T-cell (primary cell): ENCODE results near the gene SFR1. TPM values are rescaled to one million over a fixed set of nuclear protein-coding genes. Genes with fewer than 3 reads are reported as not detected.

Experiments used
- ATAC-seq, 4 experiments: fragments of 200-7000 bp in 3 of 4; fragments of 150-1000 bp in 1 of 4; cut with Tn5 transposase; replicated peaks in 1 of 4; 1 replicate in 3 of 4; 2 replicates in 1 of 4; pipeline ENCODE4 v1.10.0; 2021; ENCODE audit warnings: moderate library complexity in 3 of 4, mild to moderate bottlenecking in 2 of 4, moderate number of reproducible peaks in 1 of 4
- CTCF ChIA-PET, 2 donors: fragments of 300-600 bp; sonication (Branson Sonifier 250); formaldehyde crosslinking; loops; one replicate each; lab custom pipeline; 2022; ENCODE audit warnings: antibody characterized with exemption in 2 of 2; lab: Charles Lee
- POLR2A ChIA-PET, 2 donors: fragments of 300-600 bp; sonication (Branson Sonifier 250); formaldehyde crosslinking; loops; one replicate each; lab custom pipeline; 2022; ENCODE audit warnings: antibody characterized with exemption in 2 of 2; lab: Charles Lee
- DNase-seq, 35 experiments: peaks; one replicate each; pipeline versions ENCODE4 v3.0.0 to v3.0.0-alpha.2; 2013 to 2023
- H3K27ac ChIP-seq: one replicate; pipeline ENCODE4 v1.5.1; 2013; ENCODE audit warnings: low read length
- H3K27me3 ChIP-seq, 2 experiments: replicated peaks in 1 of 2; 1 replicate in 1 of 2; 2 replicates in 1 of 2; pipeline versions ENCODE4 v1.6.1 to v1.7.0; 2013; ENCODE audit warnings: low read length in 1 of 2, mixed read lengths in 1 of 2; ENCODE audit not compliant: control insufficient read depth in 2 of 2, insufficient read depth in 2 of 2; ENCODE audit errors: extremely low read depth in 1 of 2
- H3K36me3 ChIP-seq, 2 donors: 1 replicate in 1 of 2; 2 replicates in 1 of 2; pipeline versions ENCODE4 v1.6.1 to v1.7.0; 2013; ENCODE audit warnings: low read length in 1 of 2; ENCODE audit not compliant: control insufficient read depth in 2 of 2, insufficient read depth in 1 of 2; ENCODE audit errors: extremely low read depth in 1 of 2
- H3K4me1 ChIP-seq, 2 experiments: 1 replicate in 1 of 2; 2 replicates in 1 of 2; pipeline versions ENCODE4 v1.6.1 to v1.7.0; 2013; ENCODE audit warnings: low read length in 2 of 2, mixed read lengths in 1 of 2; ENCODE audit not compliant: insufficient read depth in 2 of 2, control insufficient read depth in 1 of 2; ENCODE audit errors: extremely low read depth in 1 of 2
- H3K4me3 ChIP-seq, 2 donors: 1 replicate in 1 of 2; 2 replicates in 1 of 2; pipeline versions ENCODE4 v1.5.1 to v1.7.0; 2013; ENCODE audit warnings: mild to moderate bottlenecking in 2 of 2, low read length in 1 of 2, moderate library complexity in 1 of 2; ENCODE audit not compliant: control insufficient read depth in 1 of 2; ENCODE audit errors: extremely low read depth in 1 of 2
- H3K9me3 ChIP-seq: 2 replicates; pipeline ENCODE4 v1.7.0; 2013
- H3K27ac Mint-ChIP-seq, 2 donors: one replicate each; pipeline ENCODE4 v1.8.0; 2020 to 2021; ENCODE audit warnings: mild to moderate bottlenecking in 2 of 2, mixed read lengths in 2 of 2
- H3K27me3 Mint-ChIP-seq, 2 donors: one replicate each; pipeline ENCODE4 v1.8.0; 2021 to 2022; ENCODE audit warnings: mixed read lengths in 2 of 2
- H3K36me3 Mint-ChIP-seq: one replicate; pipeline ENCODE4 v1.8.0; 2021; ENCODE audit warnings: mixed read lengths
- H3K4me1 Mint-ChIP-seq, 3 donors: one replicate each; pipeline ENCODE4 v1.8.0; 2020 to 2022; ENCODE audit warnings: mixed read lengths in 3 of 3, mild to moderate bottlenecking in 1 of 3
- H3K4me3 Mint-ChIP-seq, 3 donors: one replicate each; pipeline ENCODE4 v1.8.0; 2020 to 2022; ENCODE audit warnings: mild to moderate bottlenecking in 3 of 3, mixed read lengths in 3 of 3, moderate library complexity in 3 of 3
- H3K9me3 Mint-ChIP-seq, 3 donors: one replicate each; pipeline ENCODE4 v1.8.0; 2020 to 2022; ENCODE audit warnings: mixed read lengths in 3 of 3
- WGBS: methylation state at CpG from one replicate; pipeline ENCODE4 v1.1.5; 2013; ENCODE audit warnings: missing lambda C conversion rate; ENCODE audit not compliant: insufficient coverage; 5-methylcytosine and 5-hydroxymethylcytosine counted together
- total RNA-seq, 35 experiments: library from RNA in 6 of 35; stranded (reverse) in 6 of 35; fragments of 120-200 nt in 1 of 35; gene quantifications; one replicate each; pipeline versions ENCODE4 v1.2.1 to v1.2.4 and lab custom pipeline; 2013 to 2026

The SFR1 gene
- total RNA-seq, 5 donors from 2014 or later (not counting 1 experiment from before 2014, with no cell fraction given) = 9.0 to 11.3 (median 9.7) TPM

DNA sequence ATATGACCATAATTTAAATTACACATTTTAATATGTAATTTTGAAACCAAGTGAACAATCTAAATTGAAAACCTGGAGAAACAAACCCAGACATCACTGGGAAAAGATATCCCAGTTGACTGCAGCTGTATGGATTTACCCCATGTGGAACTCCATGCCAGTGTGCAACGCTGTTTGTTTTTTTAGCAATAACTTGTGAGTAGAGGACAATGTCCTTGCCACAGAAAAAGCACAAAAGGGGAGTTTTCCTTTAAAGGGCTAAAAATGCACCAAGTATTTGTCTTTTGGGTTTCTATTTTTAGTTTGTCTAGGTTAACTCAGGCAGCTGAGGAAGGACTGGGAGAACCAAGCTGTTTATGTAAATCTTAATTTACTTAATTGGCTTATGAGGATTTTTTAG lies 21.2 kb upstream of the SFR1 start:
- CTCF ChIA-PET = interaction anchor here in 1 of 2 donors (0.7 kb wide), 1 partner anchor 1658 kb away, joined by 3 read pairs; no protein-coding TSS in a partner anchor
- no peaks in the 10 kb centered on the region for H3K9me3 Mint-ChIP-seq
- no peak overlapping the region for H3K27ac Mint-ChIP-seq
- DNase-seq = no peak
- H3K36me3 Mint-ChIP-seq = no peaks in the 10 kb centered on the region
- peaks cover 0 to 2% of the 10 kb centered on the region in 2 experiments for H3K27me3 ChIP-seq
- no peaks in the 10 kb centered on the region for H3K36me3 ChIP-seq
- no CpG with 5 or more reads among the region's 1 CpG for WGBS
- peaks cover 8 to 11% of the 10 kb centered on the region in 2 donors for H3K27me3 Mint-ChIP-seq
- POLR2A ChIA-PET = interaction anchor here in 1 of 2 donors (0.6 to 0.7 kb wide), 2 partner anchors 21 to 201 kb away, joined by 3 read pairs; no protein-coding TSS in a partner anchor
- H3K4me3 Mint-ChIP-seq = no peak overlapping the region
- no peaks in the 10 kb centered on the region for H3K4me1 Mint-ChIP-seq
- H3K27ac ChIP-seq = no peak overlapping the region
- no peak overlapping the region for H3K4me3 ChIP-seq
- H3K9me3 ChIP-seq = no peaks in the 10 kb centered on the region
- H3K4me1 ChIP-seq = no peaks in the 10 kb centered on the region
- no peak for ATAC-seq

GRCh38 chr10:104101902-104102301 lies 20.1 kb upstream of the SFR1 start:
- Mint-ChIP-seq H3K9me3 (no peaks in the 10 kb centered on the region), H3K27me3 (peaks cover 4 to 7% of the 10 kb centered on the region in 2 donors), H3K4me3 (no peak overlapping the region), H3K36me3 (no peaks in the 10 kb centered on the region), H3K27ac (no peak overlapping the region), H3K4me1 (no peaks in the 10 kb centered on the region)
- ATAC-seq (no peak), DNase-seq (no peak)
- WGBS = no CpG with 5 or more reads among the region's 1 CpG
- Histone ChIP-seq H3K4me3 (no peak overlapping the region), H3K27me3 (no peaks in the 10 kb centered on the region), H3K27ac (no peak overlapping the region), H3K4me1 (no peaks in the 10 kb centered on the region), H3K9me3 (no peaks in the 10 kb centered on the region), H3K36me3 (no peaks in the 10 kb centered on the region)
- POLR2A ChIA-PET = no interaction called here
- CTCF ChIA-PET = no interaction called here

- ATAC-seq = no peak
- no peaks in the 10 kb centered on the region for H3K9me3 ChIP-seq
- H3K27ac ChIP-seq = no peak overlapping the region
- no peak overlapping the region for H3K27ac Mint-ChIP-seq
- no peaks in the 10 kb centered on the region for H3K4me1 Mint-ChIP-seq
- no peaks in the 10 kb centered on the region for H3K4me1 ChIP-seq
- no peak overlapping the region for H3K4me3 Mint-ChIP-seq
- ChIA-PET POLR2A (interaction anchor here (0.5 to 0.6 kb wide), 2 partner anchors 22 to 236 kb away, joined by 3 to 4 read pairs; no protein-coding TSS in a partner anchor), CTCF (no interaction called here)
- no peak for DNase-seq
- H3K9me3 Mint-ChIP-seq = no peaks in the 10 kb centered on the region
- no peaks in the 10 kb centered on the region for H3K27me3 ChIP-seq
- H3K36me3 Mint-ChIP-seq = no peaks in the 10 kb centered on the region
- H3K36me3 ChIP-seq = no peaks in the 10 kb centered on the region
- peaks cover 3 to 4% of the 10 kb centered on the region in 2 donors for H3K27me3 Mint-ChIP-seq
- H3K4me3 ChIP-seq = no peak overlapping the region
- whole genome bisulfite sequencing = no CpG with 5 or more reads among the region's 1 CpG
Observed at GRCh38 chr10:104103956-104104355, 18.0 kb upstream of the SFR1 start.

- H3K9me3 Mint-ChIP-seq = no peaks in the 10 kb centered on the region
- H3K36me3 ChIP-seq = no peaks in the 10 kb centered on the region
- H3K27ac Mint-ChIP-seq = no peak overlapping the region
- no CpG with 5 or more reads among the region's 1 CpG for WGBS
- H3K27ac ChIP-seq = no peak overlapping the region
- H3K4me1 ChIP-seq = no peaks in the 10 kb centered on the region
- no peak overlapping the region for H3K4me3 ChIP-seq
- ChIA-PET CTCF (no interaction called here), POLR2A (no interaction called here)
- DNase-seq = no peak
- no peaks in the 10 kb centered on the region for H3K9me3 ChIP-seq
- no peaks in the 10 kb centered on the region for H3K4me1 Mint-ChIP-seq
- no peaks in the 10 kb centered on the region for H3K27me3 ChIP-seq
- ATAC-seq = no peak
- no peak overlapping the region for H3K4me3 Mint-ChIP-seq
- H3K27me3 Mint-ChIP-seq = peaks cover 0 to 4% of the 10 kb centered on the region in 2 donors
- H3K36me3 Mint-ChIP-seq = no peaks in the 10 kb centered on the region
Observed at GRCh38 chr10:104104418-104104817, 17.6 kb upstream of the SFR1 start.

DNA sequence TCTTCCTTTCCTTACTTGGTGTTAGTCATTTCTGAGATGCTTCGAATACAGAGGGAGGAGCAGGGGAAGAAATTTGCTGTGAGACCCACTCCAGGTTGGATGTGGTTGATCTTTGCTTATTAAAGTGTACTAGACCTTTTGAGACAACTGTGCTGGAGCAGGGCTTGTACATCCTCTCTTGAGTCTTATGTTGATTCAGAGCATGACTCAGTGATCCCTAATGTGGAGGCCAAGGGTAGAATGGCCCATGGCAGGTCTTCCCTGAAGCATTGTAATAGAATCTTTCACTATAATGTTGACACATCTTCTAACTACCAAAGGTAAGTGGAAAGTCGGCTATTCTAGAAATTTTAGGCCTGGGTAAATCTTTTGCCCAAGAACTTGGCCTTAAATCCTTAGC lies 17.0 kb upstream of the SFR1 start:
- Mint-ChIP-seq H3K36me3 (no peaks in the 10 kb centered on the region), H3K4me1 (peaks cover 0 to 4% (median 4%) of the 10 kb centered on the region in 3 donors), H3K9me3 (no peaks in the 10 kb centered on the region), H3K27me3 (peaks cover 0 to 4% of the 10 kb centered on the region in 2 donors), H3K4me3 (no peak overlapping the region), H3K27ac (no peak overlapping the region)
- Histone ChIP-seq H3K36me3 (no peaks in the 10 kb centered on the region), H3K27ac (no peak overlapping the region), H3K4me1 (no peaks in the 10 kb centered on the region), H3K9me3 (no peaks in the 10 kb centered on the region), H3K27me3 (no peaks in the 10 kb centered on the region), H3K4me3 (no peak overlapping the region)
- ChIA-PET CTCF (no interaction called here), POLR2A (no interaction called here)
- no peak for DNase-seq
- no peak for ATAC-seq
- WGBS = no CpG with 5 or more reads among the region's 2 CpGs

DNA sequence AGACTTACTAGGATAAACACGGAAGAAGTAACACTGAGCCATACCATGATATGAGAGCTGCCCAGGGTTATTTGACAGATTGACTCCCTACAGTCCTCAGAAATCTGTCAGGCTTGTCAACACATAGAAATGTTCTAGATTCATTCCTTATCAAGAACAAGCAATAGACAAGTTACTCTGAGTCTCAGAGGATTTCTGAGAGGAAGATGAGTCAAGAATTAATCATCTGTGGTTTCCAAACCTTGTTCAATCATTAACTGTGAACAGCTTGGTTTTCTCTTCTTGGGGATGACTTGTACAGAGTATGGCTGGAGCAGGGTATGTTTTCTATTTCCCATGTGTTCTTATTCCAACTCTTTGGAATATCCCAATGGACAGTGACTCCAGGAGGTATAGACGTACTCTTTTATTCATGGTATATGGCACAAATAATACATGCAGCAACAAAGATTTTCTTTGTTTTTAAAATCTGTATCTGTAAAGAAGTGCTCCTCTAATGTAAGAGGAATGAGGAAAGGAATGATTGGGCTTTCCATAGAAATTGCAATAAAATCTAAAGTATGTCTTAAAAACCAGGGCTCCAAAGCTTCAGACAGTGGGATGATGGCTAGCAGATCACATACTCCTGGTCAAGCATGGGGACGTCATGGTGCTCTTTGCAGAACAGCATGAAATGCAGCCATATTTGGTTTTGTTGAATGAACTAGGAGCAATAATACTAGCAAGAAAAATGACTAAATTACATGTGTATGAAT lies 11.9 kb upstream of the SFR1 start:
- no peaks in the 10 kb centered on the region for H3K9me3 Mint-ChIP-seq
- Histone ChIP-seq H3K4me1 (no peaks in the 10 kb centered on the region), H3K27ac (no peak overlapping the region), H3K36me3 (no peaks in the 10 kb centered on the region), H3K9me3 (no peaks in the 10 kb centered on the region), H3K4me3 (no peak overlapping the region), H3K27me3 (peaks cover 0 to 6% of the 10 kb centered on the region in 2 experiments)
- H3K27ac Mint-ChIP-seq = no peak overlapping the region
- H3K4me3 Mint-ChIP-seq = no peak overlapping the region
- POLR2A ChIA-PET = interaction anchor here in 1 of 2 donors (1.4 kb wide), 1 partner anchor 12 kb away, joined by 5 read pairs; the partner anchor contains the start of gene SFR1
- H3K4me1 Mint-ChIP-seq = peaks cover 0 to 8% (median 6%) of the 10 kb centered on the region in 3 donors
- no peaks in the 10 kb centered on the region for H3K36me3 Mint-ChIP-seq
- H3K27me3 Mint-ChIP-seq = peaks cover 7 to 11% of the 10 kb centered on the region in 2 donors
- CTCF ChIA-PET = interaction anchor here in 1 of 2 donors (0.5 to 1.1 kb wide), 2 partner anchors 11 to 14 kb away, joined by 3 to 5 read pairs; no protein-coding TSS in a partner anchor
- DNase-seq (no peak), ATAC-seq (peak in 2 of 4 experiments; percentile 36 to 45)
- WGBS = 100% methylated on average over 1 of the region's 3 CpGs
